ENCODE data around the gene CTIF. TPM values are rescaled to one million over a fixed set of nuclear protein-coding genes. Genes with fewer than 3 reads are reported as not detected.

The CTIF gene
- total RNA-seq, 1 experiment from 2014 or later, result 26.5 TPM

DNA sequence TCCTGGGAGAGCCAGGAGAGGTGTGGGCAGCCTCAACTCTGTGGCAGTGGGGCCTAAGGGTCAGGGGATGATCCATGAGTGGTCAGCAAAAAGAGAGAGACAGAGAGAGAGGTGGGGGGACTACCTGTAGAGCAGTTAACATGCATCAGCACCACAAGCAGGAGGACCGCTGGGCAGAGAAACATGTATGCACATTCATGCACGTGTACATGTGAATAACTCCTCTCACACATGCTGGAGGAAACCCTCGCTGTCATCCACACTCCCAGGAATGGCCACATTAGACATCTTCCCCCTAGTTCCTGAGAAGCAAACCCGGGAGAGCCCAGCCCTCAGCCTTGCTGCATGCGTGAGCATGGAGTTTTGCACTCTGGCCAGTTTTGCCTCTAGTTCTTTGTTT, 245.8 kb downstream of the CTIF start:
- no peaks in the 10 kb centered on the region for H3K36me3 ChIP-seq (ENCODE audit: control insufficient read depth, insufficient read depth, low read length)
- in situ Hi-C loops (cut with HindIII; ENCODE audit: low pct_unique_long_range_greater_than_20kb, low sequenced_read_pairs) (no loop called here), intact Hi-C loops (cut with micrococcal nuclease; ENCODE audit: unreplicated experiment) (loop anchor here (10.0 kb wide), 1 partner anchor 140 kb away; no protein-coding TSS in a partner anchor)
- H3K4me3 ChIP-seq (ENCODE audit: low read depth in 2 of 2, low read length in 2 of 2), result no peak overlapping the region
- ChIA-PET POLR2A (no interaction called here), CTCF (no interaction called here)
- TF ChIP-seq SIN3A (IDR thresholded peaks at IDR 0.05; ENCODE audit: borderline replicate concordance, insufficient read depth, low read depth, low read length) (no peak), POLR2AphosphoS5 (IDR thresholded peaks at IDR 0.05; ENCODE audit: low read depth, low read length) (no peak), TCF7L2 (IDR thresholded peaks at IDR 0.05; ENCODE audit: low read depth, low read length) (no peak)
- TF ChIP-seq, protein P1, sequence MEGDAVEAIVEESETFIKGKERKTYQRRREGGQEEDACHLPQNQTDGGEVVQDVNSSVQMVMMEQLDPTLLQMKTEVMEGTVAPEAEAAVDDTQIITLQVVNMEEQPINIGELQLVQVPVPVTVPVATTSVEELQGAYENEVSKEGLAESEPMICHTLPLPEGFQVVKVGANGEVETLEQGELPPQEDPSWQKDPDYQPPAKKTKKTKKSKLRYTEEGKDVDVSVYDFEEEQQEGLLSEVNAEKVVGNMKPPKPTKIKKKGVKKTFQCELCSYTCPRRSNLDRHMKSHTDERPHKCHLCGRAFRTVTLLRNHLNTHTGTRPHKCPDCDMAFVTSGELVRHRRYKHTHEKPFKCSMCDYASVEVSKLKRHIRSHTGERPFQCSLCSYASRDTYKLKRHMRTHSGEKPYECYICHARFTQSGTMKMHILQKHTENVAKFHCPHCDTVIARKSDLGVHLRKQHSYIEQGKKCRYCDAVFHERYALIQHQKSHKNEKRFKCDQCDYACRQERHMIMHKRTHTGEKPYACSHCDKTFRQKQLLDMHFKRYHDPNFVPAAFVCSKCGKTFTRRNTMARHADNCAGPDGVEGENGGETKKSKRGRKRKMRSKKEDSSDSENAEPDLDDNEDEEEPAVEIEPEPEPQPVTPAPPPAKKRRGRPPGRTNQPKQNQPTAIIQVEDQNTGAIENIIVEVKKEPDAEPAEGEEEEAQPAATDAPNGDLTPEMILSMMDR (IDR thresholded peaks at IDR 0.05), result no peak
- TF ChIP-seq, protein P2, sequence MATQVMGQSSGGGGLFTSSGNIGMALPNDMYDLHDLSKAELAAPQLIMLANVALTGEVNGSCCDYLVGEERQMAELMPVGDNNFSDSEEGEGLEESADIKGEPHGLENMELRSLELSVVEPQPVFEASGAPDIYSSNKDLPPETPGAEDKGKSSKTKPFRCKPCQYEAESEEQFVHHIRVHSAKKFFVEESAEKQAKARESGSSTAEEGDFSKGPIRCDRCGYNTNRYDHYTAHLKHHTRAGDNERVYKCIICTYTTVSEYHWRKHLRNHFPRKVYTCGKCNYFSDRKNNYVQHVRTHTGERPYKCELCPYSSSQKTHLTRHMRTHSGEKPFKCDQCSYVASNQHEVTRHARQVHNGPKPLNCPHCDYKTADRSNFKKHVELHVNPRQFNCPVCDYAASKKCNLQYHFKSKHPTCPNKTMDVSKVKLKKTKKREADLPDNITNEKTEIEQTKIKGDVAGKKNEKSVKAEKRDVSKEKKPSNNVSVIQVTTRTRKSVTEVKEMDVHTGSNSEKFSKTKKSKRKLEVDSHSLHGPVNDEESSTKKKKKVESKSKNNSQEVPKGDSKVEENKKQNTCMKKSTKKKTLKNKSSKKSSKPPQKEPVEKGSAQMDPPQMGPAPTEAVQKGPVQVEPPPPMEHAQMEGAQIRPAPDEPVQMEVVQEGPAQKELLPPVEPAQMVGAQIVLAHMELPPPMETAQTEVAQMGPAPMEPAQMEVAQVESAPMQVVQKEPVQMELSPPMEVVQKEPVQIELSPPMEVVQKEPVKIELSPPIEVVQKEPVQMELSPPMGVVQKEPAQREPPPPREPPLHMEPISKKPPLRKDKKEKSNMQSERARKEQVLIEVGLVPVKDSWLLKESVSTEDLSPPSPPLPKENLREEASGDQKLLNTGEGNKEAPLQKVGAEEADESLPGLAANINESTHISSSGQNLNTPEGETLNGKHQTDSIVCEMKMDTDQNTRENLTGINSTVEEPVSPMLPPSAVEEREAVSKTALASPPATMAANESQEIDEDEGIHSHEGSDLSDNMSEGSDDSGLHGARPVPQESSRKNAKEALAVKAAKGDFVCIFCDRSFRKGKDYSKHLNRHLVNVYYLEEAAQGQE (IDR thresholded peaks at IDR 0.05; ENCODE audit: insufficient read depth in 1 of 2, low read depth in 2 of 2, low read length in 1 of 2), result no peak
- H3K9me3 ChIP-seq (ENCODE audit: control insufficient read depth, insufficient read depth, low read depth, low read length), result no peaks in the 10 kb centered on the region
- no peak for ATAC-seq
- H3K27ac ChIP-seq (ENCODE audit: low read length), result no peak overlapping the region
- H3K27me3 ChIP-seq (ENCODE audit: control insufficient read depth, insufficient read depth, low read length), result no peaks in the 10 kb centered on the region
- no peaks in the 10 kb centered on the region for H3K4me1 ChIP-seq (ENCODE audit: control insufficient read depth, insufficient read depth, low read length)
- no TSS peak for BruUV-seq (replicated peaks)
- no peak for DNase-seq (ENCODE audit: low read depth, low spot score)

DNA sequence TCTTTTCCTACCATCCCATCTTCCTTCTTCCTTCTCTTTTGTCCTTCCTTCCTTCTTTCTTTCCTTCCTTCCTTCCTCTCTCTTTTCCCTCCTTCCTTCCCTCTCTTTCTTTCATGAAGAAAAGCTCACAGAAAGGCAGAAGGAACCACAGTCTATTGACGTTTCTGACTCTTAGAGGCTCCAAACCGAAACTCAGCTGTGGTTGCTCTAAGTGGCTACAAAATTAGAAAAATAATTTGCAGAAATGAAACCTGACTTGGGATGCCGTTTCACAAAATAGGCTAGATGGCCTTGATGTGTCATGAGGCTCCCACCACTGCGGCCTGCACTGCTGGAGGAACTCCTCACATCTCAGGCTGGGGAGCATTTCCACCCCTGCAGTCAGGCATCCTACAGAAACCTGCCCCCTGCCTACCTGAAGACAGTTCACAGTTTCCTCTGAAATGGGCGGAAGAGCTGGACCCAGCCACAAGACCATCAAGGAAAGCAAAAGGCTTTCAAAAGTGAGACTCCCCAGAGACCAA, 246.3 kb downstream of the CTIF start:
- Histone ChIP-seq H3K4me3 (ENCODE audit: low read depth in 2 of 2, low read length in 2 of 2) (no peak overlapping the region), H3K4me1 (ENCODE audit: control insufficient read depth, insufficient read depth, low read length) (no peaks in the 10 kb centered on the region), H3K36me3 (ENCODE audit: control insufficient read depth, insufficient read depth, low read length) (no peaks in the 10 kb centered on the region), H3K27me3 (ENCODE audit: control insufficient read depth, insufficient read depth, low read length) (no peaks in the 10 kb centered on the region), H3K9me3 (ENCODE audit: control insufficient read depth, insufficient read depth, low read depth, low read length) (no peaks in the 10 kb centered on the region), H3K27ac (ENCODE audit: low read length) (no peak overlapping the region)
- ChIA-PET POLR2A (no interaction called here), CTCF (no interaction called here)
- intact Hi-C loops (cut with micrococcal nuclease; ENCODE audit: unreplicated experiment) (loop anchor here (10.0 kb wide), 1 partner anchor 140 kb away; no protein-coding TSS in a partner anchor), in situ Hi-C loops (cut with HindIII; ENCODE audit: low pct_unique_long_range_greater_than_20kb, low sequenced_read_pairs) (no loop called here)
- ATAC-seq (no peak), DNase-seq (ENCODE audit: low read depth, low spot score) (no peak)
- TF ChIP-seq, protein P1 (IDR thresholded peaks at IDR 0.05), result no peak
- no peak for TF ChIP-seq TCF7L2 (IDR thresholded peaks at IDR 0.05; ENCODE audit: low read depth, low read length)
- TF ChIP-seq, protein P2 (IDR thresholded peaks at IDR 0.05; ENCODE audit: insufficient read depth in 1 of 2, low read depth in 2 of 2, low read length in 1 of 2), result no peak
- BruUV-seq (replicated peaks), result no TSS peak
